ENCODE results near the gene MMP28. TPM values are rescaled to one million over a fixed set of nuclear protein-coding genes. Genes with fewer than 3 reads are reported as not detected.

MMP28 gene
- total and polyA plus RNA-seq, 2 of the 4 experiments (the other 2 are of a cell fraction): 0.18 TPM; not detected in 1

DNA sequence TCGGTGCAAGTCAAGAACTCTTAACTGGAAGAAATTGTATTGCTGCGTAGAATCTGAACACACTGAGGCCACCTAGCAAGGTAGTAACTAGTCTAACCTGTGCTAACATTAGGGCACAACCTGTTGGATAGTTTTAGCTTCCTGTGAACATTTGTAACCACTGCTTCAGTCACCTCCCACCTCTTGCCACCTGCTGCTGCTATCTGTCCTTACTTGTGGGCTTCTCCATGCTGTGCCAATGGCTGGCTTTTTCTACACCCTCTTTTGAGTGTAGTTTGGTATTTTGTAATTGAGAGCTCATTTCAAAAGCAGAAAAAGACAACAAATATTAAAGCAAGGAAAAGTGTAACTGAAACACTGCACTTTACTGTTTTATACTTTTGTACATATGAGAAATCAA is 71.7 kb downstream of the MMP28 start:
- H2AFZ ChIP-seq (replicated peaks; ENCODE audit: low read length, poor library complexity): no peak overlapping the region
- peaks cover 14% of the 10 kb centered on the region for H3K9me1 ChIP-seq (ENCODE audit: insufficient read depth, low read length)
- DNase-seq (no peak), ATAC-seq (ENCODE audit: low read depth) (no peak)
- H2BK15ac ChIP-seq (ENCODE audit: low read depth, low read length): no peak overlapping the region
- no peak overlapping the region for H3K56ac ChIP-seq (ENCODE audit: extremely low read depth, insufficient read depth, low read length)
- H4K8ac ChIP-seq (ENCODE audit: low read depth in 2 of 2, low read length in 2 of 2): no peak overlapping the region
- H3K27me3 ChIP-seq (ENCODE audit: control insufficient read depth, insufficient read depth, low read length): no peaks in the 10 kb centered on the region
- H3K9me3 ChIP-seq (ENCODE audit: control insufficient read depth, insufficient read depth, low read length): no peaks in the 10 kb centered on the region
- H3K14ac ChIP-seq (replicated peaks; ENCODE audit: low read depth, low read length): no peak overlapping the region
- dilution Hi-C loops (cut with HindIII; ENCODE audit: low sequenced_read_pairs, unreplicated experiment) (no loop called here), in situ Hi-C loops (cut with MboI; ENCODE audit: low sequenced_read_pairs) (no loop called here), intact Hi-C loops (cut with micrococcal nuclease) (no loop called here)
- H2BK5ac ChIP-seq (ENCODE audit: low read depth, low read length, poor library complexity, severe bottlenecking): no peak overlapping the region
- H3K4me2 ChIP-seq (ENCODE audit: low read depth, low read length): no peak overlapping the region
- H2BK20ac ChIP-seq (ENCODE audit: low read depth, low read length): no peak overlapping the region
- peaks cover 13% of the 10 kb centered on the region; the same call in 1 of the 2 replicates for H4K20me1 ChIP-seq (ENCODE audit: insufficient read depth, low read length)
- POLR2A ChIA-PET (ENCODE audit: unreplicated experiment): no interaction called here
- TF ChIP-seq NFE2L2 (IDR thresholded peaks at IDR 0.05; ENCODE audit: low read depth, low read length) (no peak), POLR2A (IDR thresholded peaks at IDR 0.05; ENCODE audit: low read depth, low read length) (no peak), RCOR1 (IDR thresholded peaks at IDR 0.05; ENCODE audit: insufficient replicate concordance, low read length) (no peak), SMC3 (IDR thresholded peaks at IDR 0.05; ENCODE audit: low read depth, low read length) (no peak), CHD1 (IDR thresholded peaks at IDR 0.05; ENCODE audit: low read depth, low read length) (no peak), RAD21 (IDR thresholded peaks at IDR 0.05; ENCODE audit: low read length) (no peak), MAZ (IDR thresholded peaks at IDR 0.05; ENCODE audit: borderline replicate concordance, low read depth, low read length) (no peak), BHLHE40 (IDR thresholded peaks at IDR 0.05; ENCODE audit: low read depth, low read length) (no peak), RFX5 (IDR thresholded peaks at IDR 0.05; ENCODE audit: low read depth, low read length) (no peak), FOS (IDR thresholded peaks at IDR 0.05; ENCODE audit: low read depth, low read length) (no peak), CTCF (conservative IDR thresholded peaks at IDR 0.05; ENCODE audit: low read depth, low read length) (no peak), CEBPB (IDR thresholded peaks at IDR 0.05; ENCODE audit: low read depth, low read length) (no peak), MAFK (IDR thresholded peaks at IDR 0.05; ENCODE audit: low read depth, low read length) (no peak), MXI1 (IDR thresholded peaks at IDR 0.05; ENCODE audit: borderline replicate concordance, low read depth, low read length) (no peak)
- TF ChIP-seq, protein P1, sequence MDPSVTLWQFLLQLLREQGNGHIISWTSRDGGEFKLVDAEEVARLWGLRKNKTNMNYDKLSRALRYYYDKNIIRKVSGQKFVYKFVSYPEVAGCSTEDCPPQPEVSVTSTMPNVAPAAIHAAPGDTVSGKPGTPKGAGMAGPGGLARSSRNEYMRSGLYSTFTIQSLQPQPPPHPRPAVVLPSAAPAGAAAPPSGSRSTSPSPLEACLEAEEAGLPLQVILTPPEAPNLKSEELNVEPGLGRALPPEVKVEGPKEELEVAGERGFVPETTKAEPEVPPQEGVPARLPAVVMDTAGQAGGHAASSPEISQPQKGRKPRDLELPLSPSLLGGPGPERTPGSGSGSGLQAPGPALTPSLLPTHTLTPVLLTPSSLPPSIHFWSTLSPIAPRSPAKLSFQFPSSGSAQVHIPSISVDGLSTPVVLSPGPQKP (IDR thresholded peaks at IDR 0.05; ENCODE audit: borderline replicate concordance, low read depth, low read length): no peak
- TF ChIP-seq, protein P2, sequence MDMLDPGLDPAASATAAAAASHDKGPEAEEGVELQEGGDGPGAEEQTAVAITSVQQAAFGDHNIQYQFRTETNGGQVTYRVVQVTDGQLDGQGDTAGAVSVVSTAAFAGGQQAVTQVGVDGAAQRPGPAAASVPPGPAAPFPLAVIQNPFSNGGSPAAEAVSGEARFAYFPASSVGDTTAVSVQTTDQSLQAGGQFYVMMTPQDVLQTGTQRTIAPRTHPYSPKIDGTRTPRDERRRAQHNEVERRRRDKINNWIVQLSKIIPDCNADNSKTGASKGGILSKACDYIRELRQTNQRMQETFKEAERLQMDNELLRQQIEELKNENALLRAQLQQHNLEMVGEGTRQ (IDR thresholded peaks at IDR 0.05; ENCODE audit: low read depth, low read length): no peak
- no peak overlapping the region for H3K23ac ChIP-seq (ENCODE audit: low read depth, low read length)
- H2AK5ac ChIP-seq (ENCODE audit: low read depth, low read length): no peak overlapping the region
- no peak overlapping the region for H3K4ac ChIP-seq (ENCODE audit: low read depth, low read length)
- no peak overlapping the region for H3K4me3 ChIP-seq (ENCODE audit: insufficient read depth, low read depth, low read length)
- H3K27ac ChIP-seq (ENCODE audit: insufficient read depth, low read length): no peak overlapping the region
- no peak overlapping the region for H2AK9ac ChIP-seq (replicated peaks; ENCODE audit: low read depth, low read length, poor library complexity)
- H4K91ac ChIP-seq (ENCODE audit: insufficient read depth, low read depth, low read length): no peak overlapping the region
- no peak overlapping the region for H4K5ac ChIP-seq (ENCODE audit: low read depth, low read length)
- no peak overlapping the region for H3K9ac ChIP-seq (ENCODE audit: low read depth, low read length)
- WGBS, 2 experiments (ENCODE audit: extremely low coverage in 2 of 2, insufficient read length in 1 of 2): 100% methylated on average over 1 of the region's 2 CpGs; no CpG with 5 or more reads in 1 of the 2 experiments
- CTCF ChIA-PET: no interaction called here
- peaks cover 23% of the 10 kb centered on the region for H3K36me3 ChIP-seq (ENCODE audit: control insufficient read depth, insufficient read depth, low read length)
- no TSS peak for BruUV-seq (replicated peaks)
- no peak overlapping the region for H2BK120ac ChIP-seq (ENCODE audit: low read depth, low read length)
- peaks cover 6 to 31% of the 10 kb centered on the region in 2 experiments; a peak in 3 of 4 replicates for H3K79me1 ChIP-seq (ENCODE audit: low read depth in 1 of 2, low read length in 2 of 2)
- no peak overlapping the region for H3K18ac ChIP-seq (ENCODE audit: low read depth, low read length)
- peaks cover 15% of the 10 kb centered on the region for H3K4me1 ChIP-seq (ENCODE audit: control insufficient read depth, insufficient read depth, low read length)

All from IMR-90 (cell line).